GM12864 (cell line): Measurements from ENCODE around the gene ATG2B.

ENCODE experiments used
- DNase-seq: peaks from one replicate; pipeline ENCODE4 v3.0.0-alpha.2; 2011; ENCODE audit warnings: low read depth
- H3K4me3 ChIP-seq: 2 replicates; pipeline ENCODE4 v1.5.1; 2011; ENCODE audit warnings: mild to moderate bottlenecking, low read depth, low read length, control low read depth
- CTCF ChIP-seq: IDR thresholded peaks from 2 replicates; pipeline ENCODE4 v1.5.1; 2011; ENCODE audit warnings: low read depth, mild to moderate bottlenecking, moderate library complexity, low read length, control low read depth, inconsistent platforms; ENCODE audit errors: missing control alignments

The ATG2B gene

DNA sequence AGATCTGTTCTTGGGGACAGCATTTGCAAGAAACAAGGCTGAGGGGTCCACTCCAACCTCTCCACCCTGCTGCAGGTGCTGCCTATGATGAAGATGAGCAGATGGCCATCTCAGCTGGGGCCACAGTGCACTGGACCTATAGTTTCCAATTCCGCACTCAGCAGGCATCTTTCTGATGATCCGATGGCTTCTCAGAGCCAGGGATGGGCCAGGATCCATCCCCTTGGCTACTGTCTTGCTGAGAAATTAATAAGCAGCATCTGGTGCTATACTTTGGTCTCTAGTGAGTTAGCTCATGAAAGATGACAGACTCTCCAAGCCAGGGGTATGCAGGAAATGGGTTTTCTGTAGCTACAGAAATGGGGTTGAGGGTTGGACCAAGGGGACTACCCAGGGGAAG, 125.5 kb downstream of the ATG2B start:
- no peak overlapping the region for H3K4me3 ChIP-seq

GRCh38 chr14:96235426-96235825, 127.7 kb downstream of the ATG2B start:
- no peak for DNase-seq
- H3K4me3 ChIP-seq = no peak overlapping the region
- no peak for TF ChIP-seq CTCF

More for the DNA sequence above, 125.5 kb downstream of the ATG2B start:
- DNase-seq = no peak
- no peak for TF ChIP-seq CTCF

DNA sequence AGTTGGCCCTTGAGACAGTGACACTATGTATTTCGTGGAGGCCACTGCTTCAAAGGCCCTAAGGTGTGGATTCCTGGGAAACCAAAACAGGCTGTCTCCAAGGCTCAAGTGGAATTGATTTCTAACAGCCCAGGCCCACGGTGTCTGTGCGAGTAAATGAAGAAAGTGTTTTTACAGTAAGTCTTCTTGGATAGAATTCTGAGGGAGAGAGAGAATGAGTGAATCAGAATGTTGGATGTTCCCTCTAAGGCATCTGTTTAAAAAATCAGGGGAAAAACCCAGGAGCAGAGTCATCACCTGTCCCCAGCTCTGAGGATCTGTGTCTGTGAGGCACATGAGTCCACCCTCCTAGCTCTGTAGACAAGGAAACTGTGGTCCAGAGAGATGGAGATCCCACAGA, 129.5 kb downstream of the ATG2B start:
- no peak overlapping the region for H3K4me3 ChIP-seq
- no peak for DNase-seq
- TF ChIP-seq CTCF = no peak

GRCh38 chr14:96232506-96232905, 130.6 kb downstream of the ATG2B start:
- no peak overlapping the region for H3K4me3 ChIP-seq
- DNase-seq = no peak
- no peak for TF ChIP-seq CTCF

GRCh38 chr14:96231526-96232130, 131.5 kb downstream of the ATG2B start:
- H3K4me3 ChIP-seq = no peak overlapping the region
- no peak for DNase-seq
- TF ChIP-seq CTCF = no peak

DNA sequence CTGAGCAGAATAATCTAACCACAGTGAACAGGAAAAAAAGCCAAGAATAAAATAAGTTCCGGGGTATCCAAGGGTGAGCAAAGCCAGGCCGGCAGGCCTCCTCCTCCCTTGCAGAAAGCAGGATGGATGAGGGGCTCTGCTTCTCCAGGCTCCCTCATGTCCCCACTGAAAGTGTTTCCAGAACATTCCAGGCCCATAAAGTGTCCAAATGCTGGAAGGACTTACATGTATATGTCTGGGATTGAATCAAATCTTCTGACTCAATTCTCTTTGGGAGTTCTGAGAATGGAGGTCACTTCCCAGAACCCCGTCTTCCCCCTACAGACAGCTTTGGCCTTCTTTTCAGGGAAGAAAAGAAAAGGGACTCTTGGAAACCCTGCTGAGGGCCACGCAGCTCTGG, 132.1 kb downstream of the ATG2B start:
- no peak for DNase-seq
- no peak overlapping the region for H3K4me3 ChIP-seq
- TF ChIP-seq CTCF = no peak

DNA sequence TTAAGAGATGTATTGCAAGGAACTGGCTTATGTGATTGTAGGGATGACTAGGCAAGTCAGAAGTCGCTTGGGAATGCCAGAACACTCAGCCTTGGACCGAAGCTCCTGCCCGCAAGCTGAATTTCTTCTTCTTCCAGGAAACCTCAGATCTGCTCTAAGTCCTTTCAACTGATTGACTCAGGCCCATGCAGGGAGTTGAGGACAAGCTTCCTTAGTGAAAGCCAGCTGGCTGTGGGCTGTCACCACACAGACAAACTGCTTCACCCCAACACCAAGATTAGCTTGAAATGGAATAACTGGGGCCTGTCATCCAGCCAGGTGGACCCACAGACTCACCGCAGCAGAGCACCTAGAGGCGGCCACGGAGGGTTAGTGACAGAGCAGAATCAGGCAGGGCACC, 133.8 kb downstream of the ATG2B start:
- no peak overlapping the region for H3K4me3 ChIP-seq
- no peak for TF ChIP-seq CTCF
- no peak for DNase-seq
